Measurements from ENCODE around the gene DBET.
"Not testable (repeated sequence)": the region's sequence is repeated elsewhere in the genome, so short reads cannot be mapped to it uniquely, and the experiment has no call there.

DBET gene

GRCh38 chr4:190064342-190064741, at the start of gene DBET:
TSS of gene DBET (plus strand) at chr4:190064502.
- not testable (repeated sequence) for DNase-seq (ENCODE audit: low read depth)

DNA sequence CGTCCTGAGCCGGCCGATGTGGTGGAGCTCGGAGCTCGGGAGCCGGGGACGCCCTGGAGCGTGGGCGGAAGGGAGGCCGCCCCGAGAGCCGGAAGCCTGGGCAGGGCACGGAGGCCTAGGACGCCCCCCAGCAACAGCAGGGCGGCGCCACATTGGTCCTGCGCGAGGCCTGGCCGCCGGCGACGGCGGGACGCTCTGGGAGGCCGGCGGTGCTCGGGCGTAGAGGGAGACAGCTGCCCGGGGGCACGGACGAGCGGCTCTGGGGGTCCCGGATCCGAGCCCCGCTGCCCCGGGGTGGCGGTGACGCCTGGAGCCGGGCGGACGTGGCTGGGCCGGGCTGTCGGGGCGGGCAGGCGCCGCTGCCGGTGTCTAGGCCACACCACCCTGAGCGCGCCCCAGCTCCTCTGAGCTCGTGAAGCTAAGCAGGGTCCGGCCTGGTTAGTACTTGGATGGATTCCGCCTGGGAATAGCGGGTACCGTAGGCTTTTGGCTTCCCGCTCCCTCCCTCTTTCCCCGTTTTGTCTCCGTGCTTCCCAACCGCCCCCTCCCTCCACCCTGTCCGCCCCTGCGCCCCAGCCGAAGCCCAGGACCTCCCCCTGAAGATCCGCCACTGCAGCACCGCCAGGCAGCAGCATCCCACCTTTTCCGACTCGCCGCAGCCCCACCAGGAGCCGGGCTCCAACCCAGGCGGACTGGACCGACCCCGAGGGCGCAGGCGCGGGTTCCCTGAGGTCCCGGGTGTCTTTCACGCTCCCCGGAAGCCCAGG, 49.3 kb upstream of the DBET start:
- no peak for DNase-seq (ENCODE audit: low read depth)

- no peak for DNase-seq (ENCODE audit: low read depth)
Measured at GRCh38 chr4:190015538-190016368, 48.5 kb upstream of the DBET start.

- no peak for DNase-seq (ENCODE audit: low read depth)
Measured at GRCh38 chr4:190016369-190017289, 47.7 kb upstream of the DBET start.

DNA sequence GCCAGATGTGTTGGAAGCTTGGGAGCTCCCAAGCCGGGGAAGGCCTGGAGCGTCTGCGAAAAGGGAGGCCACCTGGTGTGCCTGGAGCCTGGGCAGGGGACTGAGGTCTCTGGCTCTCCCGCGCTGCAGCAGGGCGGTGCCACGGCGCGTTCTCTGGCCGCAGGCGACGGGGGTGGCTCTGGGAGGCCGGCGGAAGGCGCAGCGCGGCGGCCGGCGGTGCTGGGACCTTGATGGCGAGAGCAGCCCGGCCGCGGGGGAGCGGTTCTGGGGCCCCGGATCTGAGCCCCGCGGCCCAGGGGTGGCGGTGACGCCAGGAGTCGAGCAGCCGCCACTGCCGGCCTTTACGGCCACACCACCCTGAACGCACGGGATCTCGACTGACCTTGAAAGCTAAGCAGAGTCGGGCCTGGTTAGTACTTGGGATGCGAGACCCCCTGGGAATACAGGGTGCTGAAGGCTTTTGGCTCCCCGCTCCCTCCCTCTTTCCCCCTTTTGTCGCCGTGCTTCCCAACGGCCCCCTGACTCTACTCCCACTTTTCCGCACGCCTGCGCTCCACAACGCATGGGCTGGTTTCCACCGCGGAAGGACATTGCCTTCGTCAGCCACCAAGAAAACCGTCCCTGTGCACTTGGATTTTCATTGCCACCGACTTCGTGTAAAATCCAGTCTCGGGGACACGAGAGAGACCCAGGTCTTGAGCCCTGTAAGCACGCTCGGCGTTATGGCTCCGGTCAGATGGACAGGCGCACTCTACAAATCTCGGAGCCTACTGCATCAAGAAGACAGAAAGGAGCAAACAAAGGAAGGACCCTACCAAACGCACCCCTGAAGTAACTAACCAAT, 46.7 kb upstream of the DBET start:
- no peak for DNase-seq (ENCODE audit: low read depth)

DNA sequence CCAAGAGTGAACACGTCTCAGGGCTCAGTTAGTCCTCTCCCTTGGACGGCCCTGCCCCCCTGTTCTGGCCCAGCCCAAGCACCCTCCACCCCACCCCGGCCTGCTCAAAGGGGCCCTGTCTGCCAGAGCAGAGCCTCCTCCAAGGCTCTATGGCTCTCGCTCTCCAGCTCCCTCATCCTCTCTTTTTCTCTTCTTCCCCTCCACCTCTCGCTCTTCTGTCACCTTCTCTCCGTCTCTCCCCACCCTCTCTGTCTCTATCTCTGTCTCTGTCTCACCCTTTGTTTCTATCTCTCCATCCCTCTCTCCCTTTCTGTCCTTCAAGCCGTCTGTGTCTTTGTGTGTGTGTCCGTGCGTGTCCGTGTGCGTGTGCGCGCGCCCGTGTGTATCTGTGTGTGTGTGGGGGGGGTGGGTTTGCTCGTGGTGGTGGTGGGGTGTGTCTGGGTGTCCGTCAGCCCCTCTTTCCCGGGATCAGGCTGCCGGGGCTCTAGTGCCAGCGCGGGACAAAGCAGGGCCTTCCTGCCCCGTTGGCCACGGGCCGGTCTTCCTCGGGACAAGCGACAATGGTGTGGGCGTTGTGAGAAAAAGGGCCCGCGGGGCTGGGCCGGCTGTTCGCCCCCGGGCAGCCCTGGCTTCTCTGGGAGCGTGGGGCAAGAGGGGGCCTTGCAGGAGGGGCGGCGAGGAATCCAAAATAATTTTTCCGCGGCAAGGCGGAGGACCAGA, 45.9 kb upstream of the DBET start:
- no peak for DNase-seq (ENCODE audit: low read depth)

DNA sequence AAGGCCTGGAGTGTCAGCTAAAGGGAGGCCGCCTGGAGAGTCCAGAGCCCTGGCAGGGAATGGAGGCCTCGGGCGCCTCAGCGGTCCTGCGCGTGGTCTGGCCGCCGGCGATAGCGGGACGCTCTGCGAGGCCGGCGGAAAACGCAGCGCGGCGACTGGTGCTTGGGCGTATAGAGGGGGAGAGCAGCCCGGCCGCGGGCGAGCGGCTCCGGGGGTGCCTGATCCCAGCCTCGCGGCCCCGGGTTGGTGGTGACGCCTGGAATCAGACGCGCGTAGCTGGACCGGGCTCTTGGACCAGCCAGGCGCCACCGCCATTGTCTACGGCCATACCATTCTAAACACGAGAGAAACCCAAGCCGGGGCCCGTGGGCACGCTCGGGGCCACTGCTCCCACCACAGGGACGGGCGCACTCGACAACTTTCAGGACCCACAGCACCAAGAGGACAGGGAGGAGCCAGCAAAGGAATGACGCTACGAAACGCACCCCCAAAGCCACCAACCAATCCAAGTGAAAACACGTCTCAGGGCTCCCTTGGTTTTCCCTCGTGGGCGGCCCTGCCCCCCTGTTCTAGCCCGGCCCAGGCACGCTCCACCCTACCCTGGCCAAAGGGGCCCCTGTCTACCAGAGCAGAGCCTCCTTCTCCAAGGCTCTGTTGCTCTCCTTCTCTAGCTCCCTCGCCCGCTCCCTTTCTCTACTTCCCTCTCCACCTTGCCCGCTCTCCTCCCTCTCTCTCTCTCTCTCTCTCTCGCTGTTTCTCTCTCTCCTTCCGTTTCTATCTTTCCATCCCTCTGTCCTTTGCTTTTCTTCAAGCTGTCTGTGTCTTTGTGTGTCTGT, 45.1 kb upstream of the DBET start:
- no peak for DNase-seq (ENCODE audit: low read depth)

DNA sequence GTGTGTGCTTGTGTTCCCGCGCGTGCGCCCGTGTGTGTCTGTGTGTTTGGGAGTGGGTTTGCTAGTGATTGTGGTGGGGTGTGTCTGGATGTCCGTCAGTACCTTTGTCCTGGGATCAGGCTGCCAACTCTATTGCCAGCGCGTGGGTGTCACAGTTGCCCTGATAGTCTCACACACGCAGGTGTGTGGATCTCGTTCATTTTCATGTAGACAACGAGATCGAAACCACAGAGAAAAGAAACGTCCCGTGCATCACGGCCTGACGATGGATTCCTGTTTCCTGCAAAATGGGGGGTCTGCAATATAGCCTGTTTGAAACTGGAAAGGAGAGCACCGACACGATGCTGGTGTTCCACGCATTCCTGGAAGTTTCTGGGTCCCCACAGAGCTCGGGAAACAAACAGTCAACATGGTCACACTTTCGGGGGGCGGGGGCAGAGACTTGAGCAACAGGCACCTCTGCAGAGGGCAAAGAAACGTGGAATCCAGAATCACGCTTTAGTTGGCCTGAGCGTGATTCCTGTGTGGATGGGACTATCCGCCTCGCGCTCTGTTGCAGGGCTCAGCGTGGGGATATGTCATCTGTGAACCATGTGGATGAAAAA, 44.3 kb upstream of the DBET start:
- DNase-seq (ENCODE audit: low read depth): not testable (repeated sequence)

DNA sequence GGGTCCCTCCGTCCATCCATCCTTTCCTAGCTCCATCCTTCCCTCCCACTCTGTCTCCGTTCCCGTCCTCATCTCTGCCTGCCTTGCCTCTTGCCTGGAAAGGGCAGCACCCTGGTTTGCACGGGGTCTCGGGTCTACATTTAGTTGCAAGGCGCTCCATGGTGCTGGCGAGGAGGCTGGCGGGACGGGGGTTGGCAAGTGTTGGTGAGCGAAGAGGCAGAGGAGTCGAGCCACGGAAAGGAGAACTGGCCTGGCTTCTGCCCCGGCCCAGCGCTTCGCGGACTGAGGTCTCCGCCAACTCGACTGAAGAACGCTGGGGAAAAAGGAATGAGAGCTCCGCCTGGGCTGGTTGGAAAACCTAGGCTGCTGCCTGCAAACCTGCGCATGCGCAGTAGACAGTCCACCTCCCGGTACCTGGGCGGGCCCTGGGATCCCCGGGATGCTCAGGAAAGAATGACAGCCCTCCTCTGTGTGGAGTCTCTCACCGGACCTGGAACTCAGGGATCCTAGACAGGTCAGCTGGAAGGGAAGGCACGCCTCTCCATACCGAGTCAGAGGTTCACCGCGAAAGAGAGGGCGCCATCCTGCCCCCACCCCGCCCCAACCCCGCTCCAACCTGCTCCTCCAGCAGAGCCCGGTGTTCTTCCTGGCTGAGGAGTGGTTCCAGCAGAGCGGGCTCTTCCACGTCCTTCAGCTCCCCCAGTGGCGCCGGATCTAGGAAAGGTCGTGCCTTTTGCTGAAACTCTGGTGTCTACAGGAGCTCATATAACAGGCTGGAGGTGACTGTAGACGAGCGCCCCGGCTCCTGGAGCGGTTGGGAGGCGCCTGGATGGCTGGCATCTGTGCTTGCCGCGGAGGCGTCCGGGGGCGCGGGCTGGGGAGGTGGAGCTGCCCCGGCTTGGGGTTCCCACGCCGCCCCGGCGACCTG, 43.2 kb upstream of the DBET start:
- no peak for DNase-seq (ENCODE audit: low read depth)

GRCh38 chr4:190021973-190022372, 42.3 kb upstream of the DBET start:
- not testable (repeated sequence) for DNase-seq (ENCODE audit: low read depth)

DNA sequence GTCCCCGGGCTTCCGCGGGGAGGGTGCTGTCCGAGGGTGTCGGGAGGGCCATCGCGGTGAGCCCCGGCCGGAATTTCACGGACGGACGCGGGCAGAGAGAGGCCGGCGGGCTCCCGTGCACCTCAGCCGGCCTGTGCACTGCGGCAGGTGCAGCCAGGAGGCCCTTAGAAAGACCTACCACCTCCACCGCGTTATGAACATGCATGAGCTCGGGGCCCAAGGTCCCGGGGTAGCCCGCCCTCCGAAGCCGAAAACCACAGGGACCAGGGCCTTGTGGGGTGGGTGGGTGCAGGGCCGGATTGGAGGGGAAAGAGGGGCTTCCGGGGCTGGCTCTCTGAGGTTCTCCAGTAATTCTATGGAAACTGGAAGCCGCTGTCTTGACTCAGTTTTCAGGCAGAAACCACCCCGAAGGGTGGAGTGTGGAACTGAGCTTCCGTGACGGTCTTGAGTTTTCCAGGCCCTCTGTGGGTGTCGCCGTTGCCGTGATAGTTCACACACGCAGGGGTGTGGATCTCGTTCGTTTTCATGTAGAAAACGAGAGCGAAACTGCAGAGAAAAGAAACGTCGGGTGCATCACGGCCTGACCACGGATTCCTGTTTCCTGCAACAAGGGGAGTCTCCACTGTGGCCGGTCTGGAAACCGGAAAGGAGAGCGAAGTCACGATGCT, 41.6 kb upstream of the DBET start:
- not testable (repeated sequence) for DNase-seq (ENCODE audit: low read depth)

GRCh38 chr4:190027156-190027555, 37.1 kb upstream of the DBET start, which contains the start of gene FRG2:
TSS of gene FRG2 (minus strand) at chr4:190027256. CDS start at chr4:190027204, 52 bp downstream.
- DNase-seq (ENCODE audit: low read depth): not testable (repeated sequence)

GRCh38 chr4:190031264-190031663, 33.0 kb upstream of the DBET start:
- not testable (repeated sequence) for DNase-seq (ENCODE audit: low read depth)

DNA sequence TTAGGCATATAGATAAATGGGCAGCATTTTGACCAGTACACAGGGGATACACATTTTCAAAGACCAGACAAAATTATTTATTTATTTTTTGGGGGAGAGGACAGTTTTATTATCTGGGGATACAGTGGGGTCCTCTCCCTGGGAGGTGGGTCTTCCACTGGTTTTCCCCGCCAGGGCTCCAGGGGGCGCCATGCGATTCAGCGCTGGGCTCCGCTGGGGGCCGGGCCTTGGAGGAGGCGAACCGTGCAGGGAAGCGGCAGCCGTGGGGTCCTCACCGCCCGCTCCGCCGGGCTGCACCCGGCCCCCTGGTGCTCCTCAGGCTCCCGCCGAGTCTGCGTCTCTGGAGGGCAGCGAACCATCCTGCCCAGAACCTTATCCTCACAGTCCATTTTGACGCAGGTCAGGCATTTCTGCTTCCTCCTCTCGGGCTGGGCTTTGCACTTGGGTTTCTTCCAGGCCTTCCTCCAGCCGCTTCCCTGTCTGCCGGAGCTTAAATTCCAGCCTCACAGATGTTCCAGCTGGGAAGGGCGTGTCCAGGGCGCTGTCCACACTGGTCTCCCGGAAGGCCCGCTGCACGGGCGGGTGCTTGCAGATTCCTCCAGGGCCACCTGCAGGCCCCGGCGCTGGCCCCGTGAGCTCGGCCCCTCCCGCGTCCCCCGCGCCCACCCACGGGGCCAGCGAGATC, 26.5 kb upstream of the DBET start:
- not testable (repeated sequence) for DNase-seq (ENCODE audit: low read depth)

DNA sequence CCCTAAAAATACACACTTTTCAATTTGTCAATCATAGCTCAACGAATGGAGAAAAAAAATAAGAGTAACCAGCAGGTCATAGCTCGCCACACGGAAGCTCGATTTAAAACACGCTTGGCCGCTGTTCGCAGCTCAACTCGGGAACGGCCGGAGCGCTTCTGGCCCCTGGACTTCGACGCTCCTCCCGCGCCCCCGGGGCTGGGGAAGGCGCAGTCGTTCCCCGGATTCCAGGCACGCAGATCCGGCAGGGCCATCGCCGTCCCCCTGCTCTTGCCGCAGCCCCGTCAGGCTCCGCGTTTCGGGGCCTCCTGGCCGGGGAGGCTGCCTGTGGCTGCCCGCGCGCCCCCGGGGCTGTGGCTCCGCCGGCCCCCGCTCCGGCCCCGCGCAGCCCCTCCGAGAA, 23.4 kb upstream of the DBET start:
- DNase-seq (ENCODE audit: low read depth): not testable (repeated sequence)

DNA sequence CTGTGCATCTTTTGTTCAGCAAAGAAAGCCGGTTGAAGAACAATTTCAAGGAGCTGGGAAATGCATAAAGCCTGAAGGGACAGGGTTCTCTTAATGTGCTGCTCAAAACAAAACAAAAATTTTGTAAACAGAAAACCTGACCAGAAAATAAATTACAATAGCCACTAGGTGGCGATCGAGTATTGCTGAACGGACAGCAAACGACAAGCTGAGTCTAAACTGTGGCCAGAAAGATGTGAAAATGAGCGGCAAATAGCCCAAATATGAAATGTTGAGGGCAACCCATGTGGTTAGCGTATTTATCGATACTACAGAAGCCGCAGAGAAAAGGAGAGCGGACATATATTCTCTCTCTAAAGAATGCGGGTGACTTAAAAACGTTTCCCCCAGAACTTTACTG, 16.7 kb upstream of the DBET start:
- not testable (repeated sequence) for DNase-seq (ENCODE audit: low read depth)
